ENCODE measurements around the gene CBX5.
"Not testable (repeated sequence)": the region's sequence is repeated elsewhere in the genome, so short reads cannot be mapped to it uniquely, and the experiment has no call there.

CBX5 gene

DNA sequence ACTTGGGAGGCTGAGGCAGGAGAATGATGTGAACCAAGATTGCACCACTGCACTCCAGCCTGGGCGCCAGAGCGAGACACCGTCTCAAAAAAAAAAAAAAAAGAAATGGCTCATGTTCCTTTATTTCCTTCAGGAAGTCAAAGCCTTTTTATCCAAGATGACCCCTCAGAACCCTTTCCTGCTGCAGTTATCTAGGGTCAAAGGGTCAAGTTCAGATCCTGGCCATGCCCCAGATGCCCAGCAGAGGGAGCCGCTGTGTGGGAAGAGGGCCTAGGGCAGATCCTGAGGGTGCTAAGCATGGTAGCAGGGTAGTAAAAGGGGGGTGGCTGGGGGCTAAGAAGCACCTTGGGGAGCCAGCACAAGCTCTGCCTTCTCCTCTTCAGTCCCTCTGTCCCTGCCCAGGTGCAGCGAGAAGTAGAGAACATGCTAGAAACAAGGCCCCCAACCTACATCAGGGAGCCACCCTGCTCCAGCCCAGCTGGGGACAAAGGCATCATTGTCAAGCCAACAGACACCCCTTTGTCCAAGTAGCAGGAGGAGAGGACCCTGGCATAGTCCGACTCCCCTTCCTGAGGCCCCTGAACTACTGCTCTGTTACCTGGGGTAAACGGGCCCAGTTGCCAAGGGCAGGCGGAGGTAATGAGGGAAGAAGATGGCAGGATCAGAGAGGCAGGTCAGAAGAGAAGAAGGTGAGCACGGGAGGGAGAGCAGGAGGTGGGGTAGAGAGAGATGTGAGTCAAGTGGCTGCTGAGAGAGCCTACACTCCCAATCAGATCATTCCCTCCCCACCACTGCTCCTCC, 14.4 kb upstream of the CBX5 start:
- peak; percentile 85 for DNase-seq

DNA sequence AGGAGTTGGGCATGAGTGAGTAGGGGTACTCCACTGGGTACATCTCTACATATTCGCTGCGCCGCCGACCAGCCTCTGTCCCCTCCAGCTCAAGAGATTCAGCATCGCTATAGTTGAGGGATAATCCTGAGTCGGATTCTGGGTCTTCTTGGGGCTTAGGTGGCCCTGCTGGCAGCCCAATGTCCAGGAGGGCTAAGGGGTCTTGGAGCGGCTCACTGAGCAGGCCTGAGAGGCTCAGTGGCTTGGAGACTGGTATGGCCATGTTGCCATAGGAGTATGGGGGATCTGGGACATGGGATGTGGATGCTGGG, 13.0 kb upstream of the CBX5 start:
- DNase-seq = no peak

DNA sequence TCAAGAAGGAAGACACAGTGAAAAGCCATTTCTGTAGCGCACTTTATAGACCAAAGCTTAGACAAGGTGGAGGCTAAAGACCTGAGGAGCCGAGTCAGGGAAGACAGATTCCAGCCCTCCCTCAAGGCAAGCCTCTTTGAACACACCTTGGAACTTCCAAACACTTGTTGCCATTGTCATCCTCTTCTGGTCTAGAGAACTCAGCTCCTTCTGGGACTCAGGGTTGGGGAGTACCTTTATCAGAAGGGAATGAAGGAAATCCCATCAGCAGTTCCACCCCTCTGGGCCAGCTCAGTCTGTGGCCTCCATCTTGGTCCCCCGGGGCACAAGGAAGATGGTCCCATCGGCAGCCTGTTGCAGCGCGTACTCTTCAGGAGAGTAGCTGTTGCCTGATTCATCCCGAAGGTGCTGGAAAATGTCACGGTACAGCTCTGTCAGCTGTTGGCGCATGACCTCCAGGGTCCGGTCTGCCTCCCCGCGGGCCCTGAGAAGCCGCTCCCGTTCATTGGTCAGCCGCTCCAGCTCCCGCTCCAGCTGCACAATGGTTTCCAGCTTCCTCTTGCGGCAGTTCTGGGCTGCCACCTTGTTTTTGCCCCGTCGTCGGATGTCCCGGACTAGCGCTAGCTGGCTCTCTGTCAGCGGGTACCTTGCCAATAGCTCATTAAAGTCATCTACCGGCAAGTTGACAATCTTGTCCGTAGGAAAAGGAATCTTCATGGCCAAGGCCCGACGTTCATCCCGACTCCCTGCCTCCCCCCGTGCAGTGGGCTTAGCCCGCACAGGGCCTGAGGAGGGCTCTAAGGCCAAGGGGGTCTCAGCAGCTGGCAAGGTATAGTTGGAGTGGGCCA, 12.4 kb upstream of the CBX5 start:
- DNase-seq = no peak

DNA sequence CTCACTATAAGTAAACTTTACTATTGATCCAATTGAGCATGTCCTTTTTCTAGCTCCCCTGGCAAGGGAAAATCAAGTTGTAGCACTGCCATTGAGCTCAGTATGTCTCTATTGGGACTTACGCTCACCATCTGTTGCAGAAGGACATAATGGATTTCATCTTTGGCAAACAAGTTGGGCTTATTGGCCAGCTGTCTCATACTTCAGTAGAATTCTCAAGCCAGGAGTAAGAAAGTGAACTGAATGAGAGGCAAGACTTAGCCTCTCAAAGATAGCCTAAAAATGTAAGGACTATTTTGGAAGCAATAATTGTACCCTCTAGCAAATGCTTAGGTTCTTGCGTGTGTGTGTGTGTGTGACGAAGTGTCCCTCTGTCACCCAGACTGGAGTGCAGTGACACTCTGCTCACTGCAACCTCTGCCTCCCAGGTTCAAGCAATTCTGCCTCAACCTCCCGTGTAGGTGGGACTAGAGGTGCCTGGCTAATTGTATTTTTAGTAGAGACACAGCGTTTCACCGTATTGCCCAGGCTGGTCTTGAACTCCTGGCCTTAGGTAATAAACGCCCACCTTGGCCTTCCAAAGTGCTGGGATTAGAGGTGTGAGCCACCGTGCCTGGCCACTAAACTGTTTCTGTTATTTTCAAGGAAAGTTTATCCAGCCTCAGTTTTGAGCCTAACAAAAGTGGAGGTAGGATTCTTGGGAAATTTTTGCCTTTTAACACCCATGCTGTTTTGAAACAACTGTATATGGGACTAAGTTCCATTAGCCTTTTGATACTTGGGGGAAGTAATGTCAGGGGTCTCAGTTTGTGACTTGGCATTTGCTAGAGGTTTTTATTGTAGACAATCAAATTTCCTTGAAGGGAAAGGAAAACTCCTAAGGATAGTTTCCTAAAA, 7.6 kb upstream of the CBX5 start:
- DNase-seq = peak; percentile 58

DNA sequence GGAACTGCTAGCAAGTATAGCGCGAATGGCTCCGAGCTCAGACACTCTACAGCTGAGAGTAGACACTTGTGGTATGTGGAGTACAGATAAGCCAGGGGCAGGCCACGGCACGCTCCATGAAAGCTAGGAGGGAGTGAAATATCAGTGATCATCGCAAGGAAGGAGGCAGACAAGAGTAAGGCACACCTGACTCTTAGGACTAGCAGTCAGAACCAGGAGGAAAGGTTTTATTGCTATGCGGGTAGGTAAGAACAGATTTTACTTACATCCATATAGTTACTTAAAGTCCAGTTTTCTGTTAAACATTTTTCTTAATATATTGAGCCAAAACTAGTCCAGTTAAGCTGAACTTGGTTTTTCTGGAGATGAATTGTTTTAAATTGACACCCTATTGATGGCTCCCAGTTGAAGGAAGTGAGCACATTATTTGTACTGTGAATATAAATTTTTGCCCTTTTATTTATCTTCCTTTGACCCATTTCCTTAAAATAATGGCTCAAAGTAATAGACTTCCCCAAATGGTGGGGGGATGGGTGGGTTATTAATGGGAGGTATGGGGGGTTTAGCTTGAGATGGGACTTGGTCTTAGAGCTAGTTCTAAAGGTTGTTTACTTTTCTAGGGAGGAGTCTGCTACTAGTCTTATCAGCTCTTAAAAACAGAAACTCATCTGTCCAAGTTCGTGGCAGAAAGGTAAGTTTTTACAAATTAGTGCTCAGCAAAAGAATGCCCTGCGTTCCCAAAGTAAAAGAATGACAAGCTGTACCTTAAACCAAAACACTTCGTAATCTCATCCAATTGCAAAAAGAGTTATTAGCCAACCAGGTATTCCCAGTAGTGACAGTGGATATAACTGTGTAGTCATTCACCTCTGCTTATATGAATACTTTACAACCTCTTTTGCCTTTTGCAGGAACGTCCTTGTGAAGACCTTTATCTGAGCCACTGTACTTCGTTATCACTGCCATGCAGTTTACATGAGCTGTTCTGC, 6.4 kb upstream of the CBX5 start:
- peak; percentile 42 for DNase-seq

DNA sequence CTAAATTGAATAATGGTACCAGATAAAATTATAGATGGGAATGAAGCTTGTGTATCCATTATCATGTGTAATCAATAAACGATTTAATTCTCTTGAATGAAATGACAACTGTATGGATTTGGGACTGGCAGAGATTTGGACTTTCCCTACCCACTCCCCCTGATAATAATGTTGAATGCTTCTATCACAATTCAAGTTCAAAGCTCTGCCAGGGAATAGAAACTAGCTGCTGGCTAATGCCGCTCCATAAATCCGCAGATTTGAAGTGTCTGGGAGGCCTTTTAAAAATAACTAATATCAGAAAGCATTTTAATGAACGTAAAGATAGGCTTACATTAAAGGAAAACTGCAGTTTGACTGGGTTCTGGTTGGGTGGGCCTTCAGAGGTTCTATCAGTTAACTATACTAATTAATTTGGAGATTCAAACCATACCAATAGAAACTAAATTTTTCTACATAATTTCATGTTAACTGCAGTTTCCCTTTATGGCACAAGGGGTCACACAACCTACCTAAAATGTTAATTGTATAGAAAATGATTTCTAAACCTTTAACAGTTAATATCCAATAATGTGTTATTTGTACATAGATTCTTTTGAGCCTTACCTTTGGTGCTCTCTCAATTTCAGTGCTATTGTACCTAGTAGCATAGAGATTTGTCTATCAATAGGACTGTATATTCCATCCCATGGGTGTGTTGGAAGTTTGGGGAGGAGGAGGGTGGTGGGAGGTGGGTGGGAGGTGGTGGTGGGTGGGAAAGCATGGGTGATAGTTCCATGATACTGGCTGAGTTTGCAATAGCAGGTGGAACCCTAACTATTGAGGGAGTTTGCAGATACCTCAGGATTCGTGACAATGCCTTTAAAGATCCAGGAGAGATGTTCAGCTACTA, 5.5 kb upstream of the CBX5 start:
- no peak for DNase-seq

DNA sequence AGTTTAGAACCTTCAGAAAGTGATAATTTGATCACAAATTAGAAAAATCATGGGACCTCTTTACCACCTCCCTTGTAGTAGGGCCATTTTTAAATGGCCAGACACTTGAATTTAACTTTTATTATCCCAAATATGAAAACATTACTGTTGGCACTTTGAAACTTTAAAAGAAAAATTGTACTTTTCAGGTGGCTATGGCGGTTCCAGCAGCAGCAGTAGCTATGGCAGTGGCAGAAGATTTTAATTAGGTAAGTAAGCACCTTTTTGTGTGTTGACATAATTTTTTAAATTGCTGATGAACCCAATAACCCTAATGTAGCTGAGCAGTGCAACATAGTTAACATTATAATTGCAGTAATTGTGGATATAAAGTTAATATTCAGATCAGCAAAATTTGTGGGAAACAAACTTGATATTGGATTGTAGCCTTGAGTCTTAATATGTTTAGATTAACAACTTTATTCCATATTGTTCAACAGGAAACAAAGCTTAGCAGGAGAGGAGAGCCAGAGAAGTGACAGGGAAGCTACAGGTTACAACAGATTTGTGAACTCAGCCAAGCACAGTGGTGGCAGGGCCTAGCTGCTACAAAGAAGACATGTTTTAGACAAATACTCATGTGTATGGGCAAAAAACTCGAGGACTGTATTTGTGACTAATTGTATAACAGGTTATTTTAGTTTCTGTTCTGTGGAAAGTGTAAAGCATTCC, 4.3 kb upstream of the CBX5 start:
- not testable (repeated sequence) for DNase-seq

DNA sequence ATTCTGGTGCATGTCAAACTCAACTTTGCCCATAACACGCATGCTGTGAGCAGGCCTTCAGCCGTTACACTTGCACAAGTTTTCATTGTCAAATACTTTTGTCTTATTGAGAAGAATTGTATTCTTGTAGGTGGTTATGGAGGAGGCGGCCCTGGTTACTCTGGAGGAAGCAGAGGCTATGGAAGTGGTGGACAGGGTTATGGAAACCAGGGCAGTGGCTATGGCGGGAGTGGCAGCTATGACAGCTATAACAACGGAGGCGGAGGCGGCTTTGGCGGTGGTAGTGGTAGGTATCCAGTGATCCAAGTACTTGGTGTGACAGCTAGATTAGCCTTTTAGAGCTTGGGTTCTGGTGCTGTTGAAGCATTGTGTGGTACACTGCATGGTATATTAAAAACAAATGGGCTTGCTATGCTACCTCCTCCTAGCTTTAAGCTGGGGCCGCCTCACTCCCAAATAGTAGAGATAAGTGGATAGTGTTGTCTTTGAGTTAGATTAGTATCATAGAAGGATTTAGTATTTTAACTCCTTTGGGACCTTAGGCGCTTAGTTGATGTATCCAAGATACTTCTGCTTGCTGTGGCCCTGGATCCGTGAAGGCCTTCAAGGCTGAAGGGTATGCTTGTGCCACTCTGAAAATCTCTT, 3.1 kb upstream of the CBX5 start:
- peak; percentile 60 for DNase-seq

DNA sequence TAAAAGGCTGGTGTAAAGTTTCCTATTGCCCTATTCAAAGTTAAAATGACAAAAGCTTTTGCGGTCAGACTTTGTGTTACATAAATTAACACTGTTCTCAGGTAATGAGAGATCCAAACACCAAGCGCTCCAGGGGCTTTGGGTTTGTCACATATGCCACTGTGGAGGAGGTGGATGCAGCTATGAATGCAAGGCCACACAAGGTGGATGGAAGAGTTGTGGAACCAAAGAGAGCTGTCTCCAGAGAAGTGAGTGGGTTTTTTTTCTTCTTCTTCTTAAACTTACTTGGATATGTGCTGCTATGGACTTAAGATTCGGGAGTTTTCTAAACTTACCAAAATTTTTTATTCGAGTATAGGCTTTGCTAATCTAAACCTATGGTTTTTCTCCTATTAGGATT, 1.8 kb upstream of the CBX5 start:
- not testable (repeated sequence) for DNase-seq

DNA sequence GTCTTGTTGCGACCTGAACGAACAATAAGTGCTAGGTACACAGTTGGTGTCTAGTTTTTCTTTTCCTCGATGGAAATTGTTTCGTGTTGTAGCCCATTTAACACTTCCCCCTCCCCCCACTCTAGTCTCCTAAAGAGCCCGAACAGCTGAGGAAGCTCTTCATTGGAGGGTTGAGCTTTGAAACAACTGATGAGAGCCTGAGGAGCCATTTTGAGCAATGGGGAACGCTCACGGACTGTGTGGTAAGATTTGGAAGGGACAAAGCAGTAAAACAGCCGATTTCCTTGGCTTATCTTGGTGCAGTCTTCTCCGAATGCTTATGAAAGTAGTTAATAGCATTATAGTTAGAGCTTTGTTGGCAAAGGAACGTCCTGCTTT, 1.3 kb upstream of the CBX5 start:
- DNase-seq = not testable (repeated sequence)

DNA sequence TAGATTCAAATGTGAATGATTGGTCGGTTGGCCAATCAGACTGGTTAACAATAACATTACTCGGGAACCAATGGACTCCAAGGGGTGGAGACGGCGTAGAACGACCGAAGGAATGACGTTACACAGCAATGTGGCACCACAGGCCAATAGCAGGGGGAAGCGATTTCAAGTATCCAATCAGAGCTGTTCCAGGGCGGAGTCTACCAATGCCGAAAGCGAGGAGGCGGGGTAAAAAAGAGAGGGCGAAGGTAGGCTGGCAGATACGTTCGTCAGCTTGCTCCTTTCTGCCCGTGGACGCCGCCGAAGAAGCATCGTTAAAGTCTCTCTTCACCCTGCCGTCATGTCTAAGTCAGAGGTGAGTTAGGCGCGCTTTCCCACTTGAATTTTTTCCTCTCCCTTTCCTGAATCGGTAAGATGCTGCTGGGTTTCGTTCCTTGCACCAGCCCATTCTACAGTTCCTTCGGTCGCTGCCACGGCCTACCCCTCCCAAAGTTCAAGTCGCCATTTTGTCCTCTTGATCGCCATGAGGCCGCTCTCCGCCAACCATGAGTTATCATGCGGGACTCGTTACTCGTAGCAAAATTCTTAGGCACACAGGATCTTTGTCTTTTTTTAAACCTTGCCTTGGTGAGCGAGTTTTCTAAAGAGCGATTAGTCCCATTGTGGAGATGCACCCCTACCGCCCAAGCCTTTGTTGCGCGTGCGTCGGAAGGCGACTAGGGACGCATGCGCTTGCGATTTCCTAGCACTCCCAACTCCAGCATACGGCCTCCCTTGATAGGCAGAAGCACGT, 742 bp upstream of the CBX5 start, which contains the start of gene HNRNPA1:
Gene HNRNPA1 (plus strand): TSS at position 259 of the 793 bp plus-strand sequence. CDS start 82 bp downstream, at position 341.
- DNase-seq = peak; percentile 93

DNA sequence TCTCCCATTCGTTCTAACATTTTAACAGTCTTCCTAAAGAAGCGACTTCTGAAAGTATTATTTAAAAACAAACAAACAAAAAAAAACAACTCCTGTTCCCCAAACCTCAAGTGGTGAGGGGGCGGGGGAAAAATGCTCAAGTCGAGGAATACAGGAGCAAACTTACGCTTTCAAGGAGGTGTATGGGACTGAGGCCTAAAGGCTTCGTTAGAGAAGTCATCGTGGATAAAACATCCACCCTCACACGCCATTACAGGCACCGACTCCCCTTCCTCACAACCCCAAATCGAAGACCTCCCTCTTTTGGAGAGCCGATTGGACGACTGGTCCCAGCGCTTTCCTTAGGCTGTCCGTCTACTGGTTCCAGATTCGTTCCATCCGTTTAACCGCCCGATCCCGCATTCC, 693 bp downstream of the CBX5 start:
- no peak for DNase-seq

DNA sequence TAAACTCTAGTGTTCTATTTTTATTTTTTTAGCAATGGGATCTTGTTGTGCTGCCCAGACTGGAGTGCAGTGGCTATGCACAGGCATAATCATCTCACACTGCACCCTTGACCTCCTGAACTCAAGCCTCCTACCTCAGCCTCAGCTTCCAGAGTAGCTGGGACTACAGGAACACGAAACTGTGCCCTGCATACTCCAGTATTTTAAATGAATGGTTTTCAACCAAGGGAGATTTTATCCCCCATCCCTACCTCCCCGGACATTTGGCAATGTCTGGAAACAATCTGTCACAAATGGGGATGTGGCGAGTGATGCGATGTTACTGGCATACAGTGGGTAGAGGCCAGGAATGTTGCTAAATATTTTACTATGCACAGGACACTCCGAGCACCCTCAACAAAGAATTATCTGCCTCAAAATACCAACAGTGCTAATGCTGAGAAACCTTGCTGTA, 2.1 kb downstream of the CBX5 start:
- no peak for DNase-seq

DNA sequence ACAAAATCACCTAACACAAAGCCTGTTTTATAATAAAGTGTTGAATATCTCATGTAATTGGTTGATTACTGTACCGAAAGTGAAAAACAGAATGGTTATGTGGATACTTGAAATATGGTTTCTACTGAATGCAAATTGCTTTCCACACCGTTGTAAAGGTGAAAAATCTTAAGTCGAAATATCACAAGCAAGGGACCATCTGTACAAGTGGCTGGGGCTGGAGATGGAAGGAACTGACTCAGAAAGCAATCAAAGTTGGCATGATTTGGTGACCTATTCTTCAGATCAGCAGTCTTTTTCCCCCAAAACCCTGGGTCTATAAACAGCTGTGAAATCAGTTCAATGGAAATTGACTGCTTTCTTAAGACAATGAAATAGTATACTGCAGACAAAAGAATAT, 3.6 kb downstream of the CBX5 start:
- no peak for DNase-seq

DNA sequence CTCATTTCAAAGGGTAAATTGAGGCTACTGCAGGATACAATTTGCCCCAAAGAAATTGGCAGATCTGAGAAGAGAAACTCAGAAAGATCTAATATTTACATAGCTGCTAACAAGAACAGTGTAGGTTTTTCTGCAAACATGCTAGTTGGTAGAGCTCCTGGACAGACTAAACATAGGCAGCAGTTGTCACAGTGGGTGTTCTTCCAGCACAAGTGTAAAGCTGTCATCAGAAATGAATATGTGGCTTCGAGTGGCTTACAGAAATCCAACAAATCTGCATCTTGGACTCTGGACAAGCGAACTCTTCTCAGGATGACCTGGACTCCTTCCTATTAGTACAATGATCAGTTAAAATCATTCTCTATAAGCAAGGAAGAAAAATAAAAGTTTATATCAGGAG, 5.9 kb downstream of the CBX5 start:
- no peak for DNase-seq

DNA sequence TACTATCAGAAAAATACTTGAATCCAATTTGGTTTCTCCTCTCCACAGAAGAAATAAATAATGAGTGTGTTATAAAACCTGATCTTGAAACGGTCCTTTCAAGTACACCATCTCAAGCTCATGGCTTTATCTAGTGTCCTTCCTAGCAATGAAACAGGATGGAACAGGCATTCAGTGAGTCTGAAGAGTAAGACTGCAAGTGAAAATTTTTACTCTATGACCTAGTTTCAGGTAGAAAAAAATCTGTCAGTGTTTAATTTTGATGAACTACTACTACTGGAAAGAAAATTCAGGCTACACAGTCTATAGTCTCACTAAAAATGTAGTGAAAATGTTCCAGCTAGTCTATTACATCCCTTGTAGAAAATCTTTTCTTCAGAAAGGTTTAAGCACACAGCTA, 7.7 kb downstream of the CBX5 start:
- no peak for DNase-seq

DNA sequence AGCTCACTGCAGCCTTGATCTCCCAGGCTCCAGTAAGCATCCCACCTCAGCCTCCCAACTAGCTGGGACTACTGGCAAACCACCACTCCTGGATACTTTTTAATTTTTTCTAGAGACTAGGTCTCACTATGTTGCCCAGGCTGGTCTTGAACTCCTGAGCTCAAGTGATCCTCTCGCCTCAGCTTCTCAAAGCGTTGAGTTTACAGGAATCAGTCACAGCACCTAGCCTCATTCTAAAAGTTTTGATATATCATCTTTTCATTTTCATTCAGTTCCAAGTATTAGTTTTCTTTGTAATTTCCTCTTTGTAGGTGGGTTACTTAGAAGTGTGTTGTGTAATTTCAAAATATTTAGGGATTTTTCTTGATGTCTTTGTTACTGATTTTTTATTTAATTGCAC, 9.6 kb downstream of the CBX5 start:
- no peak for DNase-seq

DNA sequence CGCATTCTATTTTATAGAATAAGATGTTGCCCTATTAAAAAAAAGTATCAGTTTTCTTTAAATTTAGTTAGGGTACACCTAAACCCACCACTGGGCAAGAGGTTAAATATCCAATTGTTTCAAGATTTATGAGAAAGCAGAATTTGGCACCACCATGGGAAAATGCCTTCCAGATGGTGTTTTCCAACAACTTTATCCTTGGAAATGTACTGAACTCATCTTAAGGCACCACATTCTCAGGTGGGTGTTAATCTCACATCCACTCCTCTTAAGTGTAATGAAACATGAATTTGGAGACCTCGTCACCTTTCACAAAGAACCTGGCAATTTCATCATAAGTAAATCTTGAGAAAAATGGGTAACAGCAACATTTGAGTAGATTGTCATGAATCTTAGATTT, 13.1 kb downstream of the CBX5 start:
- no peak for DNase-seq

DNA sequence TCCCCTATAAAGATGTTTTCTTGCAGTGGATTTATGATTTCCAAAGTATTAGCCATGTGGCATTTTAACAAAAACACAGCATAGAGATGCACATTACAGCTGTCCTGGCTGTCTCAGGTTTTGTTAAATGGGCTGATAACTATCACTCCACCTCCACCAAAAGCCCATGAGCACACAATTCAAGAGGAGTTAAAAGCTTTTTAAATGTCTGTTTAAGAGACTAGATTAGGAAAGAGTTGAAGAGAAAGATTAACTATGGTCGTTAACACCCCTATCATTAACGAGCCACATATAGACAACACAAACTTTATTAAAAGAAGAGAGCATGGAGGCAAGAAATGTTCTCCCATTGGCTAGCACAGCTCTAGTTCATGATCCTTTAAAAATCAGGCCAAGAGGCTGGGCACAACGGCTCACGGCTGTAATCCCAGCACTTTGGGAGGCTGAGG, 14.5 kb downstream of the CBX5 start:
- no peak for DNase-seq
